IgD-negative memory B cell (primary cell): ENCODE measurements around the gene TARDBP. TPM values are rescaled to one million over a fixed set of nuclear protein-coding genes. Genes with fewer than 3 reads are reported as not detected.
"Not testable (repeated sequence)": the region's sequence is repeated elsewhere in the genome, so short reads cannot be mapped to it uniquely, and the experiment has no call there.

ENCODE experiments used
- H3K27ac Mint-ChIP-seq, 3 donors: one replicate each; pipeline ENCODE4 v1.8.0; 2020 to 2022; ENCODE audit warnings: mild to moderate bottlenecking in 3 of 3, mixed read lengths in 3 of 3, moderate library complexity in 1 of 3
- H3K27me3 Mint-ChIP-seq: one replicate; pipeline ENCODE4 v1.8.0; 2021; ENCODE audit warnings: mixed read lengths
- H3K36me3 Mint-ChIP-seq: one replicate; pipeline ENCODE4 v1.8.0; 2020; ENCODE audit warnings: mild to moderate bottlenecking, mixed read lengths
- H3K4me1 Mint-ChIP-seq, 3 donors: one replicate each; pipeline ENCODE4 v1.8.0; 2020 to 2022; ENCODE audit warnings: mixed read lengths in 3 of 3, mild to moderate bottlenecking in 1 of 3
- H3K4me3 Mint-ChIP-seq, 4 donors: one replicate each; pipeline ENCODE4 v1.8.0; 2020 to 2022; ENCODE audit warnings: mild to moderate bottlenecking in 4 of 4, mixed read lengths in 4 of 4, moderate library complexity in 3 of 4
- H3K9me3 Mint-ChIP-seq, 3 donors: one replicate each; pipeline ENCODE4 v1.8.0; 2020 to 2021; ENCODE audit warnings: mixed read lengths in 3 of 3, mild to moderate bottlenecking in 1 of 3
- polyA plus RNA-seq: library from polyadenylated mRNA; unstranded; fragments of 300-500 nt; fragmentation: Illumina TruSeq; gene quantifications from one replicate; pipeline ENCODE4 v1.2.3, GENCODE V29; 2021

Gene TARDBP
- polyA plus RNA-seq, 1 donor from 2014 or later = 59.2 TPM

- peak overlapping the region in 1 of 3 donors; percentile 95 for H3K27ac Mint-ChIP-seq
- no peak overlapping the region for H3K4me3 Mint-ChIP-seq
- H3K4me1 Mint-ChIP-seq = peaks cover 0 to 12% (median 11%) of the 10 kb centered on the region in 3 donors
- H3K36me3 Mint-ChIP-seq = no peaks in the 10 kb centered on the region
- H3K9me3 Mint-ChIP-seq = no peaks in the 10 kb centered on the region
- H3K27me3 Mint-ChIP-seq = no peaks in the 10 kb centered on the region
Observed at GRCh38 chr1:11070876-11071275, 58.4 kb downstream of the TARDBP start.

GRCh38 chr1:11071463-11072215 lies 59.2 kb downstream of the TARDBP start:
- Mint-ChIP-seq H3K4me1 (peaks cover 0 to 12% (median 11%) of the 10 kb centered on the region in 3 donors), H3K9me3 (no peaks in the 10 kb centered on the region), H3K36me3 (no peaks in the 10 kb centered on the region), H3K27ac (peak overlapping the region in 2 of 3 donors; percentile 61 to 95), H3K4me3 (no peak overlapping the region), H3K27me3 (no peaks in the 10 kb centered on the region)

GRCh38 chr1:11072216-11072917 lies 59.9 kb downstream of the TARDBP start:
- Mint-ChIP-seq H3K36me3 (peaks cover 1% of the 10 kb centered on the region), H3K4me1 (peaks cover 0 to 12% (median 11%) of the 10 kb centered on the region in 3 donors), H3K27me3 (no peaks in the 10 kb centered on the region), H3K4me3 (peak overlapping the region in 1 of 4 donors; percentile 56), H3K9me3 (no peaks in the 10 kb centered on the region), H3K27ac (peak overlapping the region in 2 of 3 donors; percentile 56 to 95)

GRCh38 chr1:11073398-11073797 lies 60.9 kb downstream of the TARDBP start:
- not testable (repeated sequence) for H3K27ac Mint-ChIP-seq, H3K27me3 Mint-ChIP-seq, H3K36me3 Mint-ChIP-seq, H3K9me3 Mint-ChIP-seq, H3K4me3 Mint-ChIP-seq
- H3K4me1 Mint-ChIP-seq = peaks cover 0 to 12% (median 11%) of the 10 kb centered on the region in 3 donors

Other genes starting within 250 kb of the TARDBP start
- 5.6 TPM for gene CASZ1, start 216.0 kb upstream of the TARDBP start, polyA plus RNA-seq
- gene MASP2, start 34.6 kb downstream of the TARDBP start, polyA plus RNA-seq = not detected
- 93.4 TPM for gene SRM, start 47.4 kb downstream of the TARDBP start, polyA plus RNA-seq
- gene EXOSC10, start 87.2 kb downstream of the TARDBP start, polyA plus RNA-seq = 42.2 TPM
- not detected for gene ANGPTL7, start 176.7 kb downstream of the TARDBP start, polyA plus RNA-seq
- 6.9 TPM for gene MTOR, start 249.9 kb downstream of the TARDBP start, polyA plus RNA-seq